Stimulated activated CD4-positive, alpha-beta T cell treated with anti-CD3 and anti-CD28 coated beads, Interleukin-1b, Interleukin-23, amount 100 ng/mL, for 48 hours (primary cell): ENCODE data around the gene ASPSCR1.

Source experiments
- DNase-seq: peaks from one replicate; pipeline ENCODE4 v3.0.0-alpha.2; 2020

ASPSCR1 gene

GRCh38 chr17:81984773-81985410 lies 7.5 kb downstream of the ASPSCR1 start:
- DNase-seq: no peak

GRCh38 chr17:81986606-81987005 lies 9.2 kb downstream of the ASPSCR1 start:
- no peak for DNase-seq

- DNase-seq: no peak
Observed at GRCh38 chr17:81987161-81987770, 9.8 kb downstream of the ASPSCR1 start.

- DNase-seq: no peak
Observed at GRCh38 chr17:81990836-81991683, 13.6 kb downstream of the ASPSCR1 start.

GRCh38 chr17:81991684-81992305 lies 14.4 kb downstream of the ASPSCR1 start:
- no peak for DNase-seq

- DNase-seq: no peak
Observed at GRCh38 chr17:81992306-81993102, 15.1 kb downstream of the ASPSCR1 start.

GRCh38 chr17:81993729-81994592 lies 16.5 kb downstream of the ASPSCR1 start:
- DNase-seq: no peak

GRCh38 chr17:81994593-81995462 lies 17.4 kb downstream of the ASPSCR1 start:
- no peak for DNase-seq

- DNase-seq: no peak
Observed at GRCh38 chr17:81995463-81996231, 18.2 kb downstream of the ASPSCR1 start.

GRCh38 chr17:81996232-81996756 lies 18.9 kb downstream of the ASPSCR1 start:
- DNase-seq: no peak

GRCh38 chr17:81996757-81997441 lies 19.5 kb downstream of the ASPSCR1 start:
- DNase-seq: no peak

- no peak for DNase-seq
Observed at GRCh38 chr17:81998212-81998611, 20.8 kb downstream of the ASPSCR1 start.

GRCh38 chr17:81998691-81999438 lies 21.4 kb downstream of the ASPSCR1 start:
- DNase-seq: no peak

- DNase-seq: no peak
Observed at GRCh38 chr17:81999587-81999975, 22.2 kb downstream of the ASPSCR1 start.

- no peak for DNase-seq
Observed at GRCh38 chr17:81999976-82000802, 22.8 kb downstream of the ASPSCR1 start.

- DNase-seq: no peak
Observed at GRCh38 chr17:82000803-82001570, 23.6 kb downstream of the ASPSCR1 start.
